ENCODE data around the gene OCLN.

GRCh38 chr5:69512740-69513260, 20.2 kb downstream of the OCLN start:
- no peak for TF ChIP-seq CTCF (IDR thresholded peaks at IDR 0.05)
- no peak for TF ChIP-seq POLR2A (IDR thresholded peaks at IDR 0.05)
- TF ChIP-seq POLR2AphosphoS5 (IDR thresholded peaks at IDR 0.05), result no peak
- TF ChIP-seq EP300 (IDR thresholded peaks at IDR 0.05), result no peak

Data from gastroesophageal sphincter (tissue), 3 donors.